Osteocyte (in vitro differentiated cells): ENCODE results near the gene GPR26. TPM values are rescaled to one million over a fixed set of nuclear protein-coding genes. Genes with fewer than 3 reads are reported as not detected.

Experiments used
- DNase-seq: peaks from one replicate; pipeline ENCODE4 v3.0.0; 2021; ENCODE audit warnings: mixed read lengths; ENCODE audit not compliant: unreplicated experiment; ENCODE audit errors: extremely low spot score
- H3K27ac Mint-ChIP-seq: one replicate; pipeline ENCODE4 v1.8.0; 2021; ENCODE audit warnings: mild to moderate bottlenecking, mixed read lengths; ENCODE audit not compliant: unreplicated experiment
- H3K27me3 Mint-ChIP-seq: one replicate; pipeline ENCODE4 v1.8.0; 2021; ENCODE audit warnings: mixed read lengths; ENCODE audit not compliant: unreplicated experiment
- H3K36me3 Mint-ChIP-seq: one replicate; pipeline ENCODE4 v1.8.0; 2021; ENCODE audit warnings: mixed read lengths; ENCODE audit not compliant: unreplicated experiment
- H3K4me1 Mint-ChIP-seq: one replicate; pipeline ENCODE4 v1.8.0; 2021; ENCODE audit warnings: mixed read lengths; ENCODE audit not compliant: unreplicated experiment
- H3K4me3 Mint-ChIP-seq: one replicate; pipeline ENCODE4 v1.8.0; 2021; ENCODE audit warnings: mild to moderate bottlenecking, moderate library complexity, mixed read lengths; ENCODE audit not compliant: unreplicated experiment
- H3K9me3 Mint-ChIP-seq: one replicate; pipeline ENCODE4 v1.8.0; 2021; ENCODE audit warnings: mixed read lengths; ENCODE audit not compliant: unreplicated experiment
- total RNA-seq: library from RNA; stranded (reverse); gene quantifications from 2 replicates; pipeline ENCODE4 v1.2.1, GENCODE V29; 2021
- TF ChIP-seq, protein P1 (sequence below): fragments of 200-600 bp; sonication (generic); IDR thresholded peaks from 2 replicates; pipeline ENCODE4 v1.5.0; 2021; ENCODE audit warnings: antibody characterized with exemption, mild to moderate bottlenecking, moderate library complexity

Gene GPR26
- total RNA-seq, 1 donor from 2014 or later = not detected

DNA sequence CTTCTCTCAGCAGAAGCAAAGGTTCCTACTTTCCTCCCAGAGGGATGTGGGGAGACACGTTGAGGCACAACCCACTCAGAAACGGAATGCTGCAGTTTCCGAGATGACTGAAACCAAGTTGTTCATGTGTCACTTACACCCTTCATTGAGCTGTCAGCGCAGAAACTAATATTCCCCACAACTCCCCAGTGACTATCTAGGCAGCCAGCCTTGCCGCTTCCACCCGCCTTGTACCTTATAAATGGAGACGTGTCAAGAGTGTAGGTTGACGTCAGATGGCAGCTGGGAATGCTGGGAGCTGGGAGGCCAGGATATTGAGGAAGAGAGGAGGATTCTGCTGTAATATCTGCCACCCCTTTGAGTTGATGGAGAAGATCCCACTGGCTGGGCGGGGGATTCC, 15.1 kb downstream of the GPR26 start:
- no peak for DNase-seq
- no peaks in the 10 kb centered on the region for H3K27me3 Mint-ChIP-seq
- no peaks in the 10 kb centered on the region for H3K4me1 Mint-ChIP-seq
- TF ChIP-seq, protein P1, sequence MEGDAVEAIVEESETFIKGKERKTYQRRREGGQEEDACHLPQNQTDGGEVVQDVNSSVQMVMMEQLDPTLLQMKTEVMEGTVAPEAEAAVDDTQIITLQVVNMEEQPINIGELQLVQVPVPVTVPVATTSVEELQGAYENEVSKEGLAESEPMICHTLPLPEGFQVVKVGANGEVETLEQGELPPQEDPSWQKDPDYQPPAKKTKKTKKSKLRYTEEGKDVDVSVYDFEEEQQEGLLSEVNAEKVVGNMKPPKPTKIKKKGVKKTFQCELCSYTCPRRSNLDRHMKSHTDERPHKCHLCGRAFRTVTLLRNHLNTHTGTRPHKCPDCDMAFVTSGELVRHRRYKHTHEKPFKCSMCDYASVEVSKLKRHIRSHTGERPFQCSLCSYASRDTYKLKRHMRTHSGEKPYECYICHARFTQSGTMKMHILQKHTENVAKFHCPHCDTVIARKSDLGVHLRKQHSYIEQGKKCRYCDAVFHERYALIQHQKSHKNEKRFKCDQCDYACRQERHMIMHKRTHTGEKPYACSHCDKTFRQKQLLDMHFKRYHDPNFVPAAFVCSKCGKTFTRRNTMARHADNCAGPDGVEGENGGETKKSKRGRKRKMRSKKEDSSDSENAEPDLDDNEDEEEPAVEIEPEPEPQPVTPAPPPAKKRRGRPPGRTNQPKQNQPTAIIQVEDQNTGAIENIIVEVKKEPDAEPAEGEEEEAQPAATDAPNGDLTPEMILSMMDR = no peak
- no peaks in the 10 kb centered on the region for H3K36me3 Mint-ChIP-seq
- peaks cover 3% of the 10 kb centered on the region for H3K9me3 Mint-ChIP-seq
- H3K27ac Mint-ChIP-seq = no peak overlapping the region
- no peak overlapping the region for H3K4me3 Mint-ChIP-seq

DNA sequence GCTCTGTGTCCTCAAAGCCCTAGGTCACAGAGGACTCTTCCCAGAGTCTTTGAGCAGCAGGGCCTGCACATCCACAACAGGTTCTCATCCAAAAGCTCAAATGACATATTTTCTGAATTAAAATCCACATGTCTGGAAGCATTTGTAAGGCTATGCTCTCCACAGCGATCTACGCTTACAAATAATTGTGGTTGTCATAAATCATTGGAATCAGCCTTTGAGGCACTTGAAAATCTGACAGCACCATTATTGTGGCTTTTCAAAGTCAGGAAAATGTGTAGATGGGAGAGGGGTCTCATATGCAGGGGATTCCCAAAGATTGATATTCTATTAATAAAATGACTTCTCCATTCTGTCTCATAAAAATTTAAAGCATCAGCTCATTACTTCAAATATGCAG, 16.3 kb downstream of the GPR26 start:
- DNase-seq = no peak
- H3K9me3 Mint-ChIP-seq = peaks cover 3% of the 10 kb centered on the region
- no peak overlapping the region for H3K27ac Mint-ChIP-seq
- H3K4me1 Mint-ChIP-seq = no peaks in the 10 kb centered on the region
- TF ChIP-seq, protein P1 = no peak
- no peaks in the 10 kb centered on the region for H3K36me3 Mint-ChIP-seq
- H3K27me3 Mint-ChIP-seq = no peaks in the 10 kb centered on the region
- H3K4me3 Mint-ChIP-seq = no peak overlapping the region

DNA sequence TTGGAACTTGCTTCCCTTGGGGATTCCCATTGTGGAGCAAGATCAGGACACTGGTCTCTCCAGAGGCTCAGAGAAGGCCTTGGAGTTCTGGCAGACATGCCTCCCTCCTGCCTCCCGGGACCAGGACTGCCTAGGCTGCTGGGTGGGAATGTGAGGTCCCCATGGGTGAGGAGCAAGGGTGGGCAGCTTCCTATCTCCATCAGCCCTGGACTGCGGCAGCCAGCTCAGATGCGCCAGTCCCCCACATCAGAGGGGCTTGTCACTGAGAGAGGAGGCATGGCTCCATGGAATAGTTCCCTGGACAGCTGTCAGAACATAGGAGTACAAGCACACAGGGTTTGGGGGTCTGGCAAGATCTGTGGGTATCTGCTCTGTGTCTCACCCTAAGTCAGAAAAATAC, 17.3 kb downstream of the GPR26 start:
- Mint-ChIP-seq H3K4me3 (no peak overlapping the region), H3K27ac (no peak overlapping the region), H3K27me3 (no peaks in the 10 kb centered on the region), H3K9me3 (peaks cover 3% of the 10 kb centered on the region), H3K4me1 (no peaks in the 10 kb centered on the region), H3K36me3 (no peaks in the 10 kb centered on the region)
- DNase-seq = no peak
- TF ChIP-seq, protein P1 = no peak

DNA sequence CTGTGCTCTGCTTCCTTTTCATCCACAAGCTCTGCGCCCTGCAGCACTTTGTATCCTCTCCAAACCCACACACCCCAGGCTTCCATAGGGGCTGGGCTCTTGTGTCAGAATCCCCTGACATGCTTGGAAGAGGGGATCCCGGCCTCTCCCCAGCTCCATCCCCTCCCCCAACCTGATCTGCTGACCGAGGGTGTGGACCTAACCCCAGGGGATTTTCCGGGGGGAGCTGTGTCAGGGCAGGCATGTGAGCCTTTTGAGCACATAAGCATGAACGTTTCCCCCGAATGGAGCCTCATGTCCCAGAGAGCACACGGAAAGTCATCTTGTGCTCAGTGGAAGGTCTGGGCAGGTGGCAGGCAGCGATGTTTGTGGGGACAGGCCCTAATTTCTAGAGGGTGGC, 17.7 kb downstream of the GPR26 start:
- peaks cover 3% of the 10 kb centered on the region for H3K9me3 Mint-ChIP-seq
- no peak overlapping the region for H3K4me3 Mint-ChIP-seq

DNA sequence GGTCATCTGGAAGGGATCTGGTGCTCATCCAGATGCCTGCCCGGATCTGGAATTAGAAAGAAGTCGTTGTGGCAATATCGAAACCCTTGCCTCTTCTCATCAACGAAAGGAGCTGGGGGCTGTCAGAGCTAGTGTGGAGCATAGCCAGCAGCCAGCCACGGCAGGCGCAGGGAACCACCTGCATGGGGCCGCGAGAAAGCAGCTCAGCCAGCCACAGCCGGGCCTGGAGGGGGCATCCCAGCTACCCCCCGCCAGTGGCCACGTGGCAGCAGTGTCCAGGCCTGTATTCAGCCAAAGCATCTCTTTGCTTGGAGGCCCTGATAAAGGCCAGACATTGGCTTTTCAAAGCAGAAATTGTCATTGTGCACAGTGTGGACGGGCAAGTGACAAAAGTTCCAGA, 19.1 kb downstream of the GPR26 start:
- H3K4me1 Mint-ChIP-seq = no peaks in the 10 kb centered on the region
- no peak overlapping the region for H3K27ac Mint-ChIP-seq
- TF ChIP-seq, protein P1 = no peak
- H3K4me3 Mint-ChIP-seq = no peak overlapping the region
- H3K9me3 Mint-ChIP-seq = peaks cover 3% of the 10 kb centered on the region
- H3K27me3 Mint-ChIP-seq = no peaks in the 10 kb centered on the region
- H3K36me3 Mint-ChIP-seq = no peaks in the 10 kb centered on the region
- no peak for DNase-seq

More for the DNA sequence above, 17.7 kb downstream of the GPR26 start:
- Mint-ChIP-seq H3K27ac (no peak overlapping the region), H3K4me1 (no peaks in the 10 kb centered on the region), H3K36me3 (no peaks in the 10 kb centered on the region), H3K27me3 (no peaks in the 10 kb centered on the region)
- TF ChIP-seq, protein P1 = no peak
- DNase-seq = no peak
